Esophagus muscularis mucosa (tissue), 4 donors: ENCODE results near the gene CACHD1.

Experiments used
- CTCF ChIP-seq, 3 experiments: fragments of 200-600 bp in 2 of 3; fragments of 450-650 bp in 1 of 3; sonication (generic) in 2 of 3; IDR thresholded peaks; one replicate each; pipeline ENCODE4 v1.5.1; 2017 to 2019; ENCODE audit warnings: antibody characterized with exemption in 3 of 3, mild to moderate bottlenecking in 2 of 3, moderate library complexity in 1 of 3
- EP300 ChIP-seq: sonication (generic); formaldehyde crosslinking; IDR thresholded peaks from one replicate; pipeline ENCODE4 v1.6.1; 2017; ENCODE audit warnings: antibody characterized with exemption
- POLR2A ChIP-seq: fragments of 450-650 bp; IDR thresholded peaks from one replicate; pipeline ENCODE4 v1.6.1; 2017; ENCODE audit warnings: antibody characterized with exemption, moderate library complexity, mild to moderate bottlenecking, low read depth

- TF ChIP-seq CTCF (IDR thresholded peaks at IDR 0.05) (no peak), EP300 (no peak), POLR2A (no peak)
Measured at GRCh38 chr1:64568171-64568450, 98.2 kb downstream of the CACHD1 start.
